SK-N-MC (cell line): ENCODE results near the gene PIK3C3.
"Not testable (repeated sequence)": the region's sequence is repeated elsewhere in the genome, so short reads cannot be mapped to it uniquely, and the experiment has no call there.

ENCODE experiments used
- DNase-seq: peaks from one replicate; pipeline ENCODE4 v3.0.0-alpha.2; 2011; ENCODE audit warnings: low read depth, low spot score
- H3K27ac ChIP-seq: fragments of 200-600 bp; sonication (generic); 2 replicates; pipeline ENCODE4 v1.5.1; 2016; ENCODE audit warnings: mixed run types
- H3K36me3 ChIP-seq: fragments of 200-600 bp; sonication (generic); 2 replicates; pipeline ENCODE4 v1.6.1; 2017; ENCODE audit warnings: antibody characterized with exemption, low read length, mixed read lengths; ENCODE audit not compliant: insufficient read depth
- H3K4me3 ChIP-seq: fragments of 200-600 bp; sonication (generic); 2 replicates; pipeline ENCODE4 v1.5.1; 2016
- H3K9ac ChIP-seq: fragments of 200-600 bp; sonication (generic); 2 replicates; pipeline ENCODE4 v1.8.0; 2017; ENCODE audit warnings: mixed run types, mixed read lengths; ENCODE audit not compliant: insufficient read length
- H3K9me3 ChIP-seq: fragments of 200-600 bp; sonication (generic); 2 replicates; pipeline ENCODE4 v1.6.1; 2017; ENCODE audit warnings: low read depth, mild to moderate bottlenecking, antibody characterized with exemption, low read length, moderate library complexity, mixed read lengths
- EZH2 ChIP-seq: fragments of 200-600 bp; sonication (generic); IDR thresholded peaks from one replicate; pipeline ENCODE4 v1.6.1; 2017; ENCODE audit warnings: antibody characterized with exemption
- FOXP2 ChIP-seq: optimal IDR thresholded peaks from 2 replicates; pipeline ENCODE3; 2011; ENCODE audit warnings: mild to moderate bottlenecking, moderate library complexity; ENCODE audit not compliant: insufficient read depth; ENCODE audit errors: extremely low read length, control extremely low read depth
- POLR2AphosphoS5 ChIP-seq: IDR thresholded peaks from 2 replicates; pipeline ENCODE4 v1.6.1; 2012; ENCODE audit warnings: mild to moderate bottlenecking, low read depth, low read length, borderline replicate concordance

The PIK3C3 gene

GRCh38 chr18:41992703-41993102, 37.7 kb downstream of the PIK3C3 start:
- H3K9me3 ChIP-seq: no peaks in the 10 kb centered on the region
- TF ChIP-seq FOXP2 (no peak), POLR2AphosphoS5 (no peak), EZH2 (no peak)
- peaks cover 28% of the 10 kb centered on the region; the same call in 1 of the 2 replicates for H3K36me3 ChIP-seq
- H3K9ac ChIP-seq: no peak overlapping the region
- H3K27ac ChIP-seq: no peak overlapping the region
- DNase-seq: no peak
- H3K4me3 ChIP-seq: no peak overlapping the region

DNA sequence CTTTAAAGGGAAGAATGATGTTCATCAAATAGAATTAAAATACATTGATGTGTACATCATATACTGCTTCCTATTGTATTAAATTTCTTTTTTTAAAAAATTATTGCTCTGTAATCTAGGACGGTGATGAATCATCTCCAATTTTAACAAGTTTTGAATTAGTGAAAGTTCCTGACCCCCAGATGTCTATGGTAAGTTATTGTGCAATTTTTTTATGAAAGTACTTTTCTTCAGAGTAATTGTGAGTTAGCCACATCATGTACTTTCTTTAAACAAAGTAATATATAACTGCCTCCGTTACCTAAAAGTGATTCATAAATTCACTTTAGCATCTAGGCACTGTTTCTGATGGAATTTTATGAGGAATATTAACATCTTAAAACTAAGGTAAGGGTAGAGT, 38.1 kb downstream of the PIK3C3 start:
- Histone ChIP-seq H3K9ac (no peak overlapping the region), H3K36me3 (peaks cover 30% of the 10 kb centered on the region; the same call in 1 of the 2 replicates), H3K27ac (no peak overlapping the region), H3K4me3 (no peak overlapping the region), H3K9me3 (no peaks in the 10 kb centered on the region)
- DNase-seq: no peak
- TF ChIP-seq POLR2AphosphoS5 (no peak), FOXP2 (no peak)

GRCh38 chr18:41996020-41996419, 41.0 kb downstream of the PIK3C3 start:
- Histone ChIP-seq H3K4me3 (no peak overlapping the region), H3K36me3 (peaks cover 38% of the 10 kb centered on the region; the same call in 1 of the 2 replicates), H3K9ac (no peak overlapping the region), H3K27ac (no peak overlapping the region), H3K9me3 (no peaks in the 10 kb centered on the region)
- DNase-seq: no peak
- TF ChIP-seq EZH2 (no peak), FOXP2 (no peak), POLR2AphosphoS5 (no peak)

GRCh38 chr18:41999751-42000150, 44.7 kb downstream of the PIK3C3 start:
- H3K36me3 ChIP-seq: peaks cover 29% of the 10 kb centered on the region
- TF ChIP-seq EZH2 (no peak), FOXP2 (no peak), POLR2AphosphoS5 (no peak)
- DNase-seq: no peak
- no peak overlapping the region for H3K4me3 ChIP-seq
- no peaks in the 10 kb centered on the region for H3K9me3 ChIP-seq
- no peak overlapping the region for H3K9ac ChIP-seq
- no peak overlapping the region for H3K27ac ChIP-seq

DNA sequence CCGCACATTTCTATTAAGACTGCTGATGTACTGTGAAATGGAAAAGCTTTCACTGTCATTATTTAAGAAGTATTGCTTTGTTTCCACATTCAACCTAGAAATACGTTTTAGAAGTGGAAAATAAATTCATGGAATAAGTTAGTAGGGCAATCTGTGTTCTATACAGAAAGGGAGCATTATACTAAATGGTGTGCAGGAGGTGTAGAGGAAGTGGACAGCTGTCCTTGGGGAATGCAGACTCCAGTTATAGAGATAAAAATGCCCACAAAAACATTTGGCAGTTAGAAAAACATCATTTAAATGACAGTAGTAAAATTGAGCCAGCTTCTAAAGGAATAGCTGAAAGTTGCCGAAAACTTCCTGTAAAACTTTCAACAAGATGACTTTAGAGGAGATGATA, 46.8 kb downstream of the PIK3C3 start:
- H3K36me3 ChIP-seq: peaks cover 38% of the 10 kb centered on the region
- H3K9me3 ChIP-seq: no peaks in the 10 kb centered on the region
- no peak overlapping the region for H3K27ac ChIP-seq
- H3K9ac ChIP-seq: no peak overlapping the region
- TF ChIP-seq POLR2AphosphoS5 (no peak), EZH2 (no peak), FOXP2 (no peak)
- H3K4me3 ChIP-seq: no peak overlapping the region
- no peak for DNase-seq

DNA sequence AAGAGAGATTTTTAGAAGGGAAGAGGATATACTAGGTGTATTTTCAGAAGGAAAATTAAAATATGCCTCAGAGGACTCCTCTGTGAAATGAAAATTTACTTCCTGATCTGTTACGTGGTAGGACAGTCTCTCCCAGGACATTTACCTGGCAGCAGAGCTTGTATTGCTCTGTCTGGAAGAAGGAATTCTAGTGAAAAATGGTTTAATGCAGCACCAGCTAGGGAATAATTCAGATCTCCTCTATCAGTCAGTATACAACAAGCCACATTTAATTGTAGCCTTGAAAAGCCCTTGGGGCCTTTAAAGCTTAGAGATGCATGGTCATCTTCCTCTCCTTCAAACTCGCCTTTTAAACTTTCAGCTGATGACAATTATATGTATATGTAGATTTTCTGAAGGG, 49.6 kb downstream of the PIK3C3 start:
- no peaks in the 10 kb centered on the region for H3K9me3 ChIP-seq
- TF ChIP-seq EZH2 (no peak), FOXP2 (no peak), POLR2AphosphoS5 (no peak)
- H3K36me3 ChIP-seq: peaks cover 30% of the 10 kb centered on the region
- H3K27ac ChIP-seq: no peak overlapping the region
- no peak overlapping the region for H3K4me3 ChIP-seq
- no peak for DNase-seq
- H3K9ac ChIP-seq: no peak overlapping the region

GRCh38 chr18:42005782-42006181, 50.7 kb downstream of the PIK3C3 start:
- DNase-seq: no peak
- no peaks in the 10 kb centered on the region for H3K9me3 ChIP-seq
- peaks cover 23% of the 10 kb centered on the region for H3K36me3 ChIP-seq
- TF ChIP-seq EZH2 (no peak), POLR2AphosphoS5 (no peak), FOXP2 (no peak)
- H3K27ac ChIP-seq: no peak overlapping the region
- H3K9ac ChIP-seq: no peak overlapping the region
- no peak overlapping the region for H3K4me3 ChIP-seq

DNA sequence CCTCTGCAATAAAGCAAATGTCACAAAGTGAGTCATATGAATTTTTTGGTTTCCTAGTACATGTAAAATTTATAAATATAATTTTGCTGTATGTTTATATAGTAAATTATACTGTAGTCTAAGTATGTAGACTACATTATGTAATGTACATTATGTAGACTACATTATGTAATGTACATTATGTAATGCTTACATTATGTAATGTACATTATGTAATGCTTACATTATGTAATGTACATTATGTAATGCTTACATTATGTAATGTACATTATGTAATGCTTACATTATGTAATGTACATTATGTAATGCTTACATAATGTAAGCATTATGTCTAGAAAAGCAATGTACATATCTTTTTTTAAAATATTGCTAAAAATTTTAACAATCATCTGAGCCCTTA, 54.4 kb downstream of the PIK3C3 start:
- H3K36me3 ChIP-seq: peaks cover 26% of the 10 kb centered on the region; the same call in 1 of the 2 replicates

GRCh38 chr18:42011053-42011452, 56.0 kb downstream of the PIK3C3 start:
- no peaks in the 10 kb centered on the region for H3K9me3 ChIP-seq
- H3K36me3 ChIP-seq: peaks cover 17% of the 10 kb centered on the region; the same call in 1 of the 2 replicates
- no peak overlapping the region for H3K9ac ChIP-seq
- H3K27ac ChIP-seq: no peak overlapping the region
- no peak for DNase-seq
- no peak overlapping the region for H3K4me3 ChIP-seq
- TF ChIP-seq EZH2 (no peak), FOXP2 (no peak), POLR2AphosphoS5 (no peak)

More for the DNA sequence above, 54.4 kb downstream of the PIK3C3 start:
- not testable (repeated sequence) for H3K9ac ChIP-seq, H3K9me3 ChIP-seq, H3K27ac ChIP-seq, H3K4me3 ChIP-seq, DNase-seq

GRCh38 chr18:42018831-42019230, 63.8 kb downstream of the PIK3C3 start:
- H3K9me3 ChIP-seq: no peaks in the 10 kb centered on the region
- no peak overlapping the region for H3K4me3 ChIP-seq
- TF ChIP-seq POLR2AphosphoS5: no peak
- TF ChIP-seq FOXP2: no peak
- TF ChIP-seq EZH2: no peak
- peaks cover 19% of the 10 kb centered on the region for H3K36me3 ChIP-seq
- H3K9ac ChIP-seq: no peak overlapping the region
- H3K27ac ChIP-seq: no peak overlapping the region
- DNase-seq: no peak
